Brain pericyte (primary cell): ENCODE results near the gene GRIA4.
"Not testable (repeated sequence)": the region's sequence is repeated elsewhere in the genome, so short reads cannot be mapped to it uniquely, and the experiment has no call there.

Experiments used
- DNase-seq: peaks from one replicate; pipeline ENCODE4 v3.0.0-alpha.2; 2012; ENCODE audit warnings: low read depth, low spot score

GRIA4 gene

DNA sequence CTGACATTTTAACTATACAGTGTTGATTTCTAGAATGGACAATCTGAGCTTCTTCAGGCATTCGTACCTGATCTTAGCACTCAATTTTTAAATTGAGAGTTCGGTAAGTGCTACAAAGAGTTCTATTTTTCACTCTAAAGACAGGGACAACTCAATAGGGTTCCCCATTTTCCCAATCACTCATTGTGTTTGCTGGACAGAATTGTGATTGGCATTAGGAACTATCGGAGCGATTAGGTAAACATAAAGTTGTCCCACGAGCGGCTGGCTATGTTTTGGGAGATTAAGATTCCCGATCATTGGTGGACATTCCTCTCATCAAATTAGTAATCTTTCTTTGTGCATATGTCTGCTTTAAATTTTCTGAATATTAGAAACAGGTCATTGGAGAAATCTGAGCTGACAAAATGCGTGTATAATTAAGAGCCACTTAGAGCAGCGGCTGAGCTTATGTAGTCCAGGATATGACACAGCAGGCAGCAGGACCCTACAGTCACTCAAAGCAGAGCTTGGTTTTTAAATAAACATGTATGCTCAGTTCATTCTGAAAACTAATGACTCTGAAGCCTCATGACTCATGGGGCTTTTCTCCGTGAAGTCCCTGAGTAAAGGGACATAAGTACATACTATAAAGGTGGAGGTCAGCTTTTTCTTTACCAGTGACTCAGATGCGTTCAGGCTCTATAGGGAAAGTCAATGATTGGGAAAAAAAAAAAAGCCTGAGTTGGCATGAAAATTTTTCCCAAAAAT lies 109.4 kb downstream of the GRIA4 start:
- peak; percentile 8 for DNase-seq

DNA sequence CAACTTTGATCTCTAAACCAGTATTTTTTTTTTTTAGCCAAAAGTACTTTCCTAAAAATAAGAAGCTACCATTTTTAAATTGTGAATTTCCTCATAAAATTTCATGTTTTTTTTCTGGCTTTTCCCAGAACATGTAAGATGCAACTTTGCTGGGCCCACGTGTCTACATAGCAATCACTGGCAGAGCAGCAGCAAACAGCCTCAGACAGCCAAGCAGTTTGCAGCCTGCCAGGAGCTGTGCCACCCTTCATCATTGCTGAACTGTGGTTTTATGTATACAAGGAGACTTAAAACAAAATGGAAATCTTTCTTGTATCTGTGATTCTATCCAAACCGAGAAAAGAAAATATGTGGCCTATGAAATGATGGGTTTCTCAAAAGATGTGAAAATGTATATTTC lies 110.2 kb downstream of the GRIA4 start:
- DNase-seq, result no peak

DNA sequence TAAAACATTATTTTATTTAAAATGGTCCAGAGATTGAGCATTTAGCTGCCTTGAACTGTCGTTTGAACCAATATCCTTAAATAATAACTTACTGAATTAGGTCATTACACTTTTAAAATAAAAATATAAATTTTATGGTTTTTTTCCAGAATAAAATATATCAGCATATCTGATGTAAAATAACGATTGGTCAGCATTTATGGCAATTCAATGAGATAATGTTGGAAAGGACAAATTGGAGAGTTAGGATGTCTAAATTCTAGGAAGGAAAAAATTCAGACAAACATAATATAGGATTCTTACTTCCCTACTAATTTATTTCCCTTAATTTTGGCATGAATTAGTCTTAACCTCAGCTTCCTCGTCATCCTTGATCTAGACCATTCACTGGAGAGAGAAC lies 113.4 kb downstream of the GRIA4 start:
- DNase-seq, result no peak

GRCh38 chr11:105732611-105733010 lies 122.7 kb downstream of the GRIA4 start:
- DNase-seq, result no peak

DNA sequence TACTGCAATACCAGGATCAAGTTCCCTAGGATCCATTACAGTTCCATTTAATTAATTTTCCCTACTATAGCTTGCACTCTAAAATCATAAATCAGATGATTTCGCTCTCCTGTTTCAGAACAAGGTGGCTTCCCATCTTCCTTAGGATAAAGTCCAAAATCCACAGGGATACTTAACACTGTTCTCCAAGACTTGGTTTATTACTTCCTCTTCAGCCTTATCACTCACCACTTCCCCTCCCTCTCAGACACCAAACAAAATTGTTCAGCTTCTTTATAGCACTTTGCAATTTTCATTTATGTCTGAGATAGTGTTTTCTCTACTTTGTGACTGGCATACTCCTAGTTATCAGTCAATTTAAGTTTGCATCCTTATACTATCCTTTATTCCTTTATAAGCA lies 124.6 kb downstream of the GRIA4 start:
- DNase-seq, result no peak

DNA sequence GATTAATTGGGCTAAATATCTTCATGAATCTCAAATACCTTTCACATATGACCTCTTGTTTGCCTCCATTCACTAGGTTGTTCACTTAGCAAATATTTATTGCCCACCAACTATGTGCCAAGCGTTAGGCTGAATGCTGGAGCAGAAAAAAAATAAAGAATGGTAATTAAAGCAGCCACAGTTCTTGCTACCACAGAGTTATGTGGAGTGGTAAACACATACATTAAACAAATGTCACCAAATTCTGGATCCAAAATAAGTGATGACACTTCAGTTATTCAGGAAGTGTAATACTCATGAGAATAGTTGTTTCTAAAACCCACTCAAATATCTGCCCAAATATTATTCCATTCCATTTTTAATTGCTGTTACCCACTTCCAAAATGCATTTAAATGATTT lies 128.4 kb downstream of the GRIA4 start:
- DNase-seq, result no peak

GRCh38 chr11:105738986-105739795 lies 129.3 kb downstream of the GRIA4 start:
- DNase-seq, result no peak

DNA sequence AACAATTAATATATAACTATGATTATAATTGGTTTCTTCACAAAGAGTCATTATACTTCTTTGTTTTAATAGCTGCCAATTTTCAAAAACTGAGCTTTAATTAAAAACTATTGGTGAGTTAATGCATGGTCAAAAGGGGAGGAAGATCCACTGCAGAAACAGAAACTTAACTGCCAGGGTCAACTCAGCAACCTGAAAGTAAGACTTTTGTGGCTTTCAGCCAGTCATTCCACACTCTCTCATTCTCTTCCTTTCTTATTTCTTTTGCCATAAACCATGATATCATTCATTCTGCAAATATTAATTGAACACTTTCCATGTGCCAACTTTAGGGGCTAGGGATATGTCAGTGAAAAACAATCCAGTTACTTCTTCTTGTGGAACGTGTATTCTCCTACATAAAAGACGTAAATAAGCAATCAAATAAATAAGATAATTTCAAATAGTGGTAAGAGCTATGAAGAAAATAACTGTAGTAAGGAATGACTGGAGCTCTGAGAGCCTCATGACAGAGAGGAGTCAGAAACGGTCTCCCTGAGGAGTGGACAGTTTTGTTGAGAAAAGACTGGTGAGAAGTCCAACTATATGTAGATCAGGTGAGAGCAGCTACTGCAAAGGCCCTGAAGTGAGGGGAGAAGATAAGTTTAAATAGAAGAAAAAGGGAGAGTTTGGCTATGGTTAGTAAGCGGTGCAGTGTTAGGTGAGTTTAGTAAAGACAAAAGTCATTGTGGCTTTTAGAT lies 130.5 kb downstream of the GRIA4 start:
- no peak for DNase-seq

- no peak for DNase-seq
These were observed 131.7 kb downstream of the GRIA4 start for GRCh38 chr11:105741488-105742020.

GRCh38 chr11:105754260-105754659 lies 144.4 kb downstream of the GRIA4 start:
- no peak for DNase-seq

DNA sequence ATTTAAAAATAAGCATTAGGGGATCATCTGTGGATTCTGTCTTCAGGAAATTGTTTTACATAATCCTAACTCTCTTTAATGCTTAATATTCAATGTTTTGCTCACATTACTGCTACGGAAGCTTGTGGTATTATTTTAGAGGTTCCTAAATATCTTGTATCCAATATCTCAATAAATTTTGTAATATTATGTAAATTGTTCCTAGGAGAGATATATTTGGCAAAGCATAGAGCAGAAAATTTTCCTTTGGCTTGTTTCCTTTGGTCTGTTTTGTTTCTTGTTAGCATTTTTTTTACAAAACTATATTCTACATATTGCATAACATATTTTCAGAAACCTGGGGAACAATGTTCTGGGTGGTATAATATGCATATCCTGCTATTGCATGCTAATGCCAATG lies 144.8 kb downstream of the GRIA4 start:
- DNase-seq, result no peak

- DNase-seq, result no peak
These were observed 147.2 kb downstream of the GRIA4 start for GRCh38 chr11:105757107-105757506.

DNA sequence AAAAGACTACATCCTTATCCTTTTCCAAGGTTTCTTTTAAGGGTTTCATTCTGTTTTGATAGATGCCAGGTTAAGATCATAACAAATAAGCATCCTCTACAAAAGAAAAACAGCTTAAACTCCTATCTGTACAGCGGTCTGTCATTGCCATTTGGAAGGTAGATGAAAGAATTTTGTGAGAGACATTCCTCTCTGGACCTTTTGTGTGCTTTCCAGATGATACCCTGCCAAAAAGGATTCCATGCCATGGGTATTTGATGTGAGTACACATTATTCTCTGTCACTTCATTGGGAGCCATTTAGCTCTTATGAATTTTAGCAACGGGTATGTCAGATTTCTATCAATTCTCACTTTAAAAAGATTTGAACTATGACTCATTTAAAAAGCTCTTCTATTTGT lies 153.7 kb downstream of the GRIA4 start:
- no peak for DNase-seq

DNA sequence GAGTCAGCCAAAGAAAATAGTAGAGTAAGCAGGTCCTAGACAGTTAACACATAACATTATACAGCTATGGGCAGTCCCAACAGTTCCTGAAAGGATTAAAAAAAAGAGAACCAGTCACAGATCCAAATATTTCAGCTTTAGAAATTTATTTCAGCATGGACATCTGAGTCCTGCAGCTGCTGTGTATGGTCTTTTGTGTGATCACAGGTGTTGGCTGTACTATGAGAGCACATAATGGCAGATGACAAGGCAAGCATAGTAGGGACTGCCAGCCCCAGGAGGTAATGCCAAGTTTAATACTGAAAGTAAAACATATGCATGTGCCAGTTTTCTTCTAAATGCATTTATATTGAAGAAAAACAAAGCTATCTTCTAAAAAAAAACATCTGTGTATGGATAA lies 158.1 kb downstream of the GRIA4 start:
- no peak for DNase-seq

DNA sequence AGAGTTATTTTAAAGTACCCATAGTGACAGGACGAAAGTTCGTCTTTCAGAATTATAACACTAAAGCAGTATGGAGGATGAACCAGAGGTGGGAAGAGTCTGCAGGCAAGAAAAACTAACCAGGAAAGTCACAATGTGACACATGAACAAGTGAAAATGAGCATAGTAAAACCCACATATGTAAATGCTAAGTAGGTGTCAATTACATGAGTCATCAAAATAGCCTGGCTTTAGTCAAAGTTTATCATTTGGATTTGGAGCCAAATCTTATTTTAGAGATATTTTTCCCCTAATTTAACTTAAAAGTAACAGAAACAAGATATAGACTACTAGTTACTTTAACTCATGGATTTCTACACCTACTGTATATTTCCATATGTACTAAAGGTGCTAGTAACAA lies 159.8 kb downstream of the GRIA4 start:
- no peak for DNase-seq

- not testable (repeated sequence) for DNase-seq
These were observed 163.6 kb downstream of the GRIA4 start for GRCh38 chr11:105773452-105773851.

DNA sequence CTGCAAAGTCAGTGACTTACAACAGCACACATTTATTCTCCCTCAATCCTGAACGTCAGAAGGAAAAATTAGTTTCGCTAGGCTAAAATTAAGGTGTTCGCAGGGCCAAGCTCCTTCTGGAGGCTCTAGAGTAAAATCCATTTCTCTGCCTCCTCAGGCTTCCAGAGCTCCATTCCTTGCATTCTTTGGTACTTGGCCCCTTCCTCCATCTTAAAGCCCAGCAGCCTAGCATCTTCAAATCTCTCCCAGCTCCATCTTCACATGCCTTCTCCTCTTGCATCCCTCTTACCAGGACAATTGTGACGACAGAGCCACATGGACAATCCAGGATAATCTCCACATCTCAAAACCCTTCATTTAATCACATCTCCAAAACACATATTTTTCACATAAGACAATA lies 165.0 kb downstream of the GRIA4 start:
- DNase-seq, result no peak

DNA sequence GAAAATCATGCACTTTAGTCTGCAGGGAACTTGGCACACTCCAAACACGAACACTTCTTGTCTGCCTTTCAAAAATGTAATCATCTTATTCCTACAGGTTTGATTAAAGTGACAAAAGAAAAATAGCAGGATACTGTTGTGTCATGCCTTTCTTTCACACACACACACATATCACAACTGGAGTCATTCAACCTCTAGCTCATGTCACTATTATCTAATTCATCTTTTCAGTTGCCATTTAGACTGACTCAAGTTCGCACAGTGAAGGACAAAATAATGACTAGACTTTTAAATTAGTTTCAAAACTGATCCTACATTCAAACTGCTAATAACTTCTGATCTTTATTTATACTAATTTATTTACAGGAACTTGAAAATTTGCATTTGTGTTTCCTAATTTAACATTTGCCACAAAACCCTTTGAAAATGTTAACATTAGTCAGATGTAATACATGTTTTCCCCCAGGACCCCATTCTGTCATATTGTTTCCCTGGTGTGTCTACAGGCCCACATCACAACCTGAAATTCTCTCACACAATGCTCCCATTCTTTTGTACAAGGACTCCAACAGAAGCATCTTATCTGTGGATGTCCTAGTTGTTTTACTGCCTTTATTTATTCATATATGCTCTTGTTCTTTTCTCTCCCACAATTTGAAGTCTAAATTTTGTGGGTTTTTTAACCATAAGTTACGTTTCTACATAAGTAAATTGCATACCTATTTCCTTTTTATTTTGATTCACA lies 171.1 kb downstream of the GRIA4 start:
- no peak for DNase-seq

DNA sequence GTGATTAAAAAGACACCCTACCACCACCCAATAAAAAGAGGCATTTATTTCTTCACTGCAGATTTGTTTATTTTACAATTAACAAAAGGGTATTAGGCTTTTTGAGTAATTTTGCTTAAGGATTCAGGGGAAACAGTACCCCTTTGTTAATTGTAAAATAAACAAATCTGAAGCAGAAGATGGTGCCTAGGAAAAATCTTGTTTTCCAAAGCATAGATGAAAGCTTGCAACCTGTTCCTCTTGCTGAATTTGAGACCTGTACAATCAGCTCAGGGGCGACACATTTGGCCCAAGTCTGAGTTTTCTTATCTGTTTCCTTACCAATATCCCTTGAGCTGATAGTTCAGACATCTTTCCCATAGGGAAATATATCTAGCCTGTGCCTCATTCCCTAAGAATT lies 171.9 kb downstream of the GRIA4 start:
- DNase-seq, result no peak

- DNase-seq, result no peak
These were observed 173.3 kb downstream of the GRIA4 start for GRCh38 chr11:105783216-105783615.

DNA sequence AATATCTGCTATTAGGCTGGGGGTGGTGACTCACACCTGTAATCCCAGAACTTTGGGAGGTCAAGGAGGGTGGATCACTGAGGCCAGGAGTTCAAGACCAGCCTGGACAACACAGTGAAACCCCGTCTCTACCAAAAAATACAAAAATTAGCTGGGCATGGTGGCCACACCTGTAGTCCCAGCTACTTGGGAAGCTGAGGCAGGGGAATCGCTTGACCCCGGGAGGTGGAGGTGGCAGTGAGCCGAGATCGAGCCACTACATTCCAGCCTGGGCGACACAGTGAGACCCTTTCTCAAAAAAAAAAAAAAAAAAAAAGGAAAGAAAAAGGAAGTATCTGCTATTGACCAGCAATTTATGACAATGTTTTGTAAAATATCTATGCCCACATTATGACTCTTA lies 176.0 kb downstream of the GRIA4 start:
- not testable (repeated sequence) for DNase-seq
